Measurements from ENCODE around the gene SH3GL3.

SH3GL3 gene

GRCh38 chr15:83610132-83610531 is 163.0 kb downstream of the SH3GL3 start:
- Histone ChIP-seq H3K79me2 (ENCODE audit: control insufficient read depth, insufficient read depth, low read length, poor library complexity) (no peaks in the 10 kb centered on the region), H2BK5ac (ENCODE audit: low read depth, low read length, poor library complexity) (no peak overlapping the region), H2BK120ac (ENCODE audit: insufficient read depth, low read length, poor library complexity) (no peak overlapping the region), H3K4me3 (ENCODE audit: low read depth, low read length) (no peak overlapping the region), H3K9ac (ENCODE audit: low read length) (no peak overlapping the region), H3K4me1 (ENCODE audit: control insufficient read depth in 1 of 2, insufficient read depth in 2 of 2, low read length in 2 of 2) (no peaks in the 10 kb centered on the region), H4K91ac (ENCODE audit: low read depth, low read length) (no peak overlapping the region), H3K4ac (ENCODE audit: low read depth, low read length) (no peak overlapping the region), H3K14ac (ENCODE audit: low read length) (no peak overlapping the region), H3K9me3 (ENCODE audit: insufficient read depth, low read depth, low read length) (no peaks in the 10 kb centered on the region), H3K36me3 (ENCODE audit: control insufficient read depth in 1 of 2, insufficient read depth in 2 of 2, low read length in 2 of 2) (no peaks in the 10 kb centered on the region), H4K12ac (ENCODE audit: low read depth, low read length) (no peak overlapping the region), H2AK5ac (ENCODE audit: low read length) (no peak overlapping the region), H4K8ac (ENCODE audit: low read depth, low read length) (no peak overlapping the region), H3K23ac (ENCODE audit: low read length) (no peak overlapping the region), H3K79me1 (ENCODE audit: low read length) (no peaks in the 10 kb centered on the region), H2AFZ (ENCODE audit: insufficient read depth, low read length, poor library complexity) (no peak overlapping the region), H3K27ac (ENCODE audit: low read depth, low read length) (no peak overlapping the region), H3K27me3 (ENCODE audit: insufficient read depth, low read length) (no peaks in the 10 kb centered on the region), H3K4me2 (ENCODE audit: low read length) (no peak overlapping the region), H3K18ac (ENCODE audit: low read length) (no peak overlapping the region), H2BK12ac (ENCODE audit: low read length) (no peak overlapping the region)
- DNase-seq, result no peak
- WGBS (ENCODE audit: extremely low coverage, insufficient coverage, insufficient read length), result no CpG with 5 or more reads among the region's 3 CpGs

GRCh38 chr15:83610901-83611685 is 164.0 kb downstream of the SH3GL3 start:
- Histone ChIP-seq H2AK5ac (ENCODE audit: low read length) (no peak overlapping the region), H3K4me2 (ENCODE audit: low read length) (no peak overlapping the region), H3K4me3 (ENCODE audit: low read depth, low read length) (no peak overlapping the region), H3K79me2 (ENCODE audit: control insufficient read depth, insufficient read depth, low read length, poor library complexity) (no peaks in the 10 kb centered on the region), H3K27me3 (ENCODE audit: insufficient read depth, low read length) (no peaks in the 10 kb centered on the region), H3K9ac (ENCODE audit: low read length) (no peak overlapping the region), H2BK5ac (ENCODE audit: low read depth, low read length, poor library complexity) (no peak overlapping the region), H3K4ac (ENCODE audit: low read depth, low read length) (no peak overlapping the region), H2AFZ (ENCODE audit: insufficient read depth, low read length, poor library complexity) (no peak overlapping the region), H3K23ac (ENCODE audit: low read length) (no peak overlapping the region), H2BK120ac (ENCODE audit: insufficient read depth, low read length, poor library complexity) (no peak overlapping the region), H4K12ac (ENCODE audit: low read depth, low read length) (no peak overlapping the region), H3K4me1 (ENCODE audit: control insufficient read depth in 1 of 2, insufficient read depth in 2 of 2, low read length in 2 of 2) (no peaks in the 10 kb centered on the region), H3K14ac (ENCODE audit: low read length) (no peak overlapping the region), H3K27ac (ENCODE audit: low read depth, low read length) (no peak overlapping the region), H3K18ac (ENCODE audit: low read length) (no peak overlapping the region), H4K91ac (ENCODE audit: low read depth, low read length) (no peak overlapping the region), H2BK12ac (ENCODE audit: low read length) (no peak overlapping the region), H4K8ac (ENCODE audit: low read depth, low read length) (no peak overlapping the region), H3K9me3 (ENCODE audit: insufficient read depth, low read depth, low read length) (no peaks in the 10 kb centered on the region), H3K79me1 (ENCODE audit: low read length) (no peaks in the 10 kb centered on the region), H3K36me3 (ENCODE audit: control insufficient read depth in 1 of 2, insufficient read depth in 2 of 2, low read length in 2 of 2) (no peaks in the 10 kb centered on the region)
- DNase-seq, result no peak
- no CpG with 5 or more reads among the region's 9 CpGs for WGBS (ENCODE audit: extremely low coverage, insufficient coverage, insufficient read length)

DNA sequence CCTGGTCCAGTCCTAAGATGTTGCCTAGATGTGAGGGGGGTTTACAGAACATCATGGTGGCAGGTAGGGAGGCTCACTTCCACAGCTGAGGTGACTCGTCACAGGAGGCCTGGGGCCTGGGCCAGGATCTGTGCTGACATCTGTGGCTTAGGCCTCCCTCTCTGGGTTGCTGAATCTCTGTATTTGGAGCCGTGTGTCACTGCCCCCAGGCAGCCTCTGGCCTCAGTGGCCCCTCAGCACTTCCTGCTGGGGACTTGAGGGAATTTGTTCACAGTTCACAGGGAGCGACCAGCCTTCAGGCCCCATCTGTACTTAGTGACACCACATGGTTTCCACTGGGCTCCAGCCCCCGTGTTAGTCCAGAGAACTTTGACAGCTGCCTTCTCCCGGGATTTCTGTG is 165.1 kb downstream of the SH3GL3 start:
- H2BK12ac ChIP-seq (ENCODE audit: low read length), result no peak overlapping the region
- H3K36me3 ChIP-seq (ENCODE audit: control insufficient read depth in 1 of 2, insufficient read depth in 2 of 2, low read length in 2 of 2), result no peaks in the 10 kb centered on the region
- no peak overlapping the region for H2BK120ac ChIP-seq (ENCODE audit: insufficient read depth, low read length, poor library complexity)
- no peaks in the 10 kb centered on the region for H3K27me3 ChIP-seq (ENCODE audit: insufficient read depth, low read length)
- H3K4ac ChIP-seq (ENCODE audit: low read depth, low read length), result no peak overlapping the region
- no peak overlapping the region for H4K8ac ChIP-seq (ENCODE audit: low read depth, low read length)
- H3K4me2 ChIP-seq (ENCODE audit: low read length), result no peak overlapping the region
- no peak overlapping the region for H2BK5ac ChIP-seq (ENCODE audit: low read depth, low read length, poor library complexity)
- WGBS (ENCODE audit: extremely low coverage, insufficient coverage, insufficient read length), result no CpG with 5 or more reads among the region's 5 CpGs
- H2AK5ac ChIP-seq (ENCODE audit: low read length), result no peak overlapping the region
- no peaks in the 10 kb centered on the region for H3K79me1 ChIP-seq (ENCODE audit: low read length)
- H3K4me1 ChIP-seq (ENCODE audit: control insufficient read depth in 1 of 2, insufficient read depth in 2 of 2, low read length in 2 of 2), result no peaks in the 10 kb centered on the region
- no peak overlapping the region for H3K23ac ChIP-seq (ENCODE audit: low read length)
- no peaks in the 10 kb centered on the region for H3K79me2 ChIP-seq (ENCODE audit: control insufficient read depth, insufficient read depth, low read length, poor library complexity)
- H4K12ac ChIP-seq (ENCODE audit: low read depth, low read length), result no peak overlapping the region
- no peaks in the 10 kb centered on the region for H3K9me3 ChIP-seq (ENCODE audit: insufficient read depth, low read depth, low read length)
- H3K4me3 ChIP-seq (ENCODE audit: low read depth, low read length), result no peak overlapping the region
- no peak for DNase-seq
- H3K27ac ChIP-seq (ENCODE audit: low read depth, low read length), result no peak overlapping the region
- H2AFZ ChIP-seq (ENCODE audit: insufficient read depth, low read length, poor library complexity), result no peak overlapping the region
- H3K14ac ChIP-seq (ENCODE audit: low read length), result no peak overlapping the region
- H3K18ac ChIP-seq (ENCODE audit: low read length), result no peak overlapping the region
- no peak overlapping the region for H3K9ac ChIP-seq (ENCODE audit: low read length)
- H4K91ac ChIP-seq (ENCODE audit: low read depth, low read length), result no peak overlapping the region

GRCh38 chr15:83612898-83613635 is 165.9 kb downstream of the SH3GL3 start:
- no peak overlapping the region for H3K23ac ChIP-seq (ENCODE audit: low read length)
- no peak overlapping the region for H3K18ac ChIP-seq (ENCODE audit: low read length)
- H3K27ac ChIP-seq (ENCODE audit: low read depth, low read length), result no peak overlapping the region
- H3K4ac ChIP-seq (ENCODE audit: low read depth, low read length), result no peak overlapping the region
- H3K79me1 ChIP-seq (ENCODE audit: low read length), result no peaks in the 10 kb centered on the region
- no peak overlapping the region for H3K14ac ChIP-seq (ENCODE audit: low read length)
- no peak overlapping the region for H2AFZ ChIP-seq (ENCODE audit: insufficient read depth, low read length, poor library complexity)
- H2BK12ac ChIP-seq (ENCODE audit: low read length), result no peak overlapping the region
- WGBS (ENCODE audit: extremely low coverage, insufficient coverage, insufficient read length), result no CpG with 5 or more reads among the region's 2 CpGs
- no peaks in the 10 kb centered on the region for H3K9me3 ChIP-seq (ENCODE audit: insufficient read depth, low read depth, low read length)
- H4K12ac ChIP-seq (ENCODE audit: low read depth, low read length), result no peak overlapping the region
- H2AK5ac ChIP-seq (ENCODE audit: low read length), result no peak overlapping the region
- no peak overlapping the region for H3K4me3 ChIP-seq (ENCODE audit: low read depth, low read length)
- no peaks in the 10 kb centered on the region for H3K36me3 ChIP-seq (ENCODE audit: control insufficient read depth in 1 of 2, insufficient read depth in 2 of 2, low read length in 2 of 2)
- DNase-seq, result no peak
- no peaks in the 10 kb centered on the region for H3K27me3 ChIP-seq (ENCODE audit: insufficient read depth, low read length)
- no peak overlapping the region for H4K8ac ChIP-seq (ENCODE audit: low read depth, low read length)
- H2BK120ac ChIP-seq (ENCODE audit: insufficient read depth, low read length, poor library complexity), result no peak overlapping the region
- no peaks in the 10 kb centered on the region for H3K79me2 ChIP-seq (ENCODE audit: control insufficient read depth, insufficient read depth, low read length, poor library complexity)
- no peak overlapping the region for H2BK5ac ChIP-seq (ENCODE audit: low read depth, low read length, poor library complexity)
- no peak overlapping the region for H3K9ac ChIP-seq (ENCODE audit: low read length)
- no peak overlapping the region for H3K4me2 ChIP-seq (ENCODE audit: low read length)
- no peaks in the 10 kb centered on the region for H3K4me1 ChIP-seq (ENCODE audit: control insufficient read depth in 1 of 2, insufficient read depth in 2 of 2, low read length in 2 of 2)
- no peak overlapping the region for H4K91ac ChIP-seq (ENCODE audit: low read depth, low read length)

Data from trophoblast cell (in vitro differentiated cells and primary cell).